Fibroblast of lung (primary cell): ENCODE results near the gene PRR3. TPM values are rescaled to one million over a fixed set of nuclear protein-coding genes. Genes with fewer than 3 reads are reported as not detected.
"Not testable (repeated sequence)": the region's sequence is repeated elsewhere in the genome, so short reads cannot be mapped to it uniquely, and the experiment has no call there.

Source experiments
- DNase-seq, 2 donors: peaks; one replicate each; pipeline versions ENCODE4 v3.0.0 to v3.0.0-alpha.2; 2010; ENCODE audit warnings: low read depth in 2 of 2
- H2AFZ ChIP-seq: 2 replicates; pipeline ENCODE4 v1.5.1; 2012; ENCODE audit warnings: low read length, control low read depth, inconsistent platforms
- H3K27ac ChIP-seq: 2 replicates; pipeline ENCODE4 v1.5.1; 2011; ENCODE audit warnings: low read length, control low read depth; ENCODE audit not compliant: insufficient read depth
- H3K27me3 ChIP-seq: 2 replicates; pipeline ENCODE4 v1.5.1; 2011; ENCODE audit warnings: mild to moderate bottlenecking, low read length; ENCODE audit not compliant: control insufficient read depth, insufficient read depth
- H3K36me3 ChIP-seq: 2 replicates; pipeline ENCODE4 v1.5.1; 2011; ENCODE audit warnings: low read length; ENCODE audit not compliant: control insufficient read depth, insufficient read depth
- H3K4me1 ChIP-seq: 2 replicates; pipeline ENCODE4 v1.5.1; 2011; ENCODE audit warnings: low read length; ENCODE audit not compliant: control insufficient read depth, insufficient read depth; ENCODE audit errors: extremely low read depth
- H3K4me2 ChIP-seq: 2 replicates; pipeline ENCODE4 v1.5.1; 2011; ENCODE audit warnings: low read length, control low read depth; ENCODE audit not compliant: insufficient read depth; ENCODE audit errors: extremely low read depth
- H3K4me3 ChIP-seq, 4 experiments: fragments of 200-600 bp in 1 of 4; sonication (generic) in 1 of 4; replicated peaks in 1 of 4; 2 replicates each; pipeline ENCODE4 v1.5.1; 2011 to 2016; ENCODE audit warnings: low read length in 4 of 4, low read depth in 3 of 4, mild to moderate bottlenecking in 3 of 4, control low read depth in 2 of 4, inconsistent platforms in 1 of 4, mixed read lengths in 1 of 4; ENCODE audit not compliant: insufficient read depth in 1 of 4; ENCODE audit errors: control extremely low read depth in 1 of 4
- H3K79me2 ChIP-seq: 2 replicates; pipeline ENCODE4 v1.5.1; 2012; ENCODE audit warnings: mild to moderate bottlenecking, low read length, inconsistent platforms; ENCODE audit not compliant: control insufficient read depth, insufficient read depth
- H3K9ac ChIP-seq: 2 replicates; pipeline ENCODE4 v1.5.1; 2011; ENCODE audit warnings: mild to moderate bottlenecking, low read length, control low read depth; ENCODE audit not compliant: insufficient read depth
- H3K9me3 ChIP-seq: 2 replicates; pipeline ENCODE4 v1.5.1; 2012; ENCODE audit warnings: low read depth, low read length; ENCODE audit not compliant: control insufficient read depth, insufficient read depth
- H4K20me1 ChIP-seq: 2 replicates; pipeline ENCODE4 v1.5.1; 2011; ENCODE audit warnings: low read length; ENCODE audit not compliant: control insufficient read depth, insufficient read depth; ENCODE audit errors: extremely low read depth
- EZH2 ChIP-seq: IDR thresholded peaks from 2 replicates; pipeline ENCODE4 v1.5.1; 2012; ENCODE audit warnings: low read length, control low read depth, mild to moderate bottlenecking; ENCODE audit errors: missing control alignments
- polyA plus RNA-seq, 2 donors: library from polyadenylated mRNA; depleted of rRNA in 1 of 2; stranded (reverse) in 1 of 2; unstranded in 1 of 2; fragments of >200 nt; gene quantifications; 2 replicates each; pipeline ENCODE4 v1.2.1, GENCODE V29; 2011 to 2012; ENCODE audit warnings: missing spikeins in 1 of 2
- total RNA-seq: library from RNA; depleted of rRNA; stranded (reverse); fragments of >200 nt; gene quantifications from 2 replicates; pipeline ENCODE4 v1.2.1, GENCODE V29; 2014
- TF ChIP-seq, protein P1 (sequence below), 2 donors: IDR thresholded peaks in 1 of 2; conservative IDR thresholded peaks in 1 of 2; 1 replicate in 1 of 2; 2 replicates in 1 of 2; pipeline ENCODE4 v1.5.1; 2011 to 2012; ENCODE audit warnings: low read length in 2 of 2, control low read depth in 1 of 2, inconsistent platforms in 1 of 2, low read depth in 1 of 2, mild to moderate bottlenecking in 1 of 2

Gene PRR3
- total and polyA plus RNA-seq, 2 donors (not counting 1 experiment from before 2014, with no cell fraction given), result 6.6 to 19.0 TPM

DNA sequence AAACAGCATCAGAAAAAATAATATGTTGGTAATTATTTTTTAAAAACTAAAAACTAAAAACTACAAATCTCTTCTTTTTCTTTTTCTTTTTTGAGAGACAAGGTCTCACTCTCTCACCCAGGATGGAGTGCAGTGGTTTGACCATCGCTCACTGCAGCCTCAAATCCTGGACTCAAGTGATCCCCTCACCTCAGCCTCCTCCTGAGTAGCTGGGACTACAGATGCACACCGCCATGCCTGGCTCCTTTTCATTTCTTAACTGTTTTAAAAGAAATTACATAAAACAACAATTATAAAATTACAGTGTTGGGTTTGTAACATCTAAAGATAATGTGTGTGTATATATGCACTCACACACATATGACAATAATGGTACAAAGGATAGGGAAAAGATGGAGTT lies 43.6 kb upstream of the PRR3 start:
- H3K27me3 ChIP-seq, result no peaks in the 10 kb centered on the region
- peaks cover 4% of the 10 kb centered on the region for H3K4me1 ChIP-seq
- no peak overlapping the region for H3K9ac ChIP-seq
- no peak for DNase-seq
- no peak overlapping the region for H3K4me3 ChIP-seq
- H3K4me2 ChIP-seq, result no peak overlapping the region
- H2AFZ ChIP-seq, result no peak overlapping the region
- H3K79me2 ChIP-seq, result no peaks in the 10 kb centered on the region
- no peak overlapping the region for H3K27ac ChIP-seq
- H4K20me1 ChIP-seq, result no peaks in the 10 kb centered on the region
- TF ChIP-seq EZH2, result no peak
- TF ChIP-seq, protein P1, sequence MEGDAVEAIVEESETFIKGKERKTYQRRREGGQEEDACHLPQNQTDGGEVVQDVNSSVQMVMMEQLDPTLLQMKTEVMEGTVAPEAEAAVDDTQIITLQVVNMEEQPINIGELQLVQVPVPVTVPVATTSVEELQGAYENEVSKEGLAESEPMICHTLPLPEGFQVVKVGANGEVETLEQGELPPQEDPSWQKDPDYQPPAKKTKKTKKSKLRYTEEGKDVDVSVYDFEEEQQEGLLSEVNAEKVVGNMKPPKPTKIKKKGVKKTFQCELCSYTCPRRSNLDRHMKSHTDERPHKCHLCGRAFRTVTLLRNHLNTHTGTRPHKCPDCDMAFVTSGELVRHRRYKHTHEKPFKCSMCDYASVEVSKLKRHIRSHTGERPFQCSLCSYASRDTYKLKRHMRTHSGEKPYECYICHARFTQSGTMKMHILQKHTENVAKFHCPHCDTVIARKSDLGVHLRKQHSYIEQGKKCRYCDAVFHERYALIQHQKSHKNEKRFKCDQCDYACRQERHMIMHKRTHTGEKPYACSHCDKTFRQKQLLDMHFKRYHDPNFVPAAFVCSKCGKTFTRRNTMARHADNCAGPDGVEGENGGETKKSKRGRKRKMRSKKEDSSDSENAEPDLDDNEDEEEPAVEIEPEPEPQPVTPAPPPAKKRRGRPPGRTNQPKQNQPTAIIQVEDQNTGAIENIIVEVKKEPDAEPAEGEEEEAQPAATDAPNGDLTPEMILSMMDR (conservative IDR thresholded peaks at IDR 0.05 in 1 of 2, IDR thresholded peaks at IDR 0.05 in 1 of 2; ENCODE audit: low read depth in 1 of 2, low read length in 2 of 2), result no peak
- no peaks in the 10 kb centered on the region for H3K36me3 ChIP-seq
- H3K9me3 ChIP-seq, result no peaks in the 10 kb centered on the region

DNA sequence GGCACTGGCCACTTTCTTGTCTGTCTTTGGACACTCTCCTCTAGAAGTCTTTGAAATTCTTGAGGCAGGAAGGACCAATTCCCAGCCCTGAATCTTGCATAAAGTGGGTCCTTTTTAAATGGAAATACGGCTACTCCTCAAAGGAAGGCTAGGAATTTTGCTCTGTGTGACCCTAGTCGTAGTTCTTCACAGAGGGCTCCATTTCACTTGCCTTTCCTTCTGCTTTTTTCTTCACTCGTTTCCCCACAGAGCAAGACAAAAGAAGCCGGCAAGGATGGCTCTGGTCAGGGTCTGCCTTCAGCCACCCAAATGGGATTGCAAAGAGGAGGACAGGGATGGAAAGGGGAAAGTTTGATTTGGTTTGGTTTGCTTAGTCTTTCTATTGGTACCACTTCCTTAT lies 42.0 kb upstream of the PRR3 start:
- no peak overlapping the region for H3K4me3 ChIP-seq
- no peak overlapping the region for H3K4me2 ChIP-seq
- H3K27ac ChIP-seq, result no peak overlapping the region
- TF ChIP-seq EZH2, result no peak
- TF ChIP-seq, protein P1 (conservative IDR thresholded peaks at IDR 0.05 in 1 of 2, IDR thresholded peaks at IDR 0.05 in 1 of 2; ENCODE audit: low read depth in 1 of 2, low read length in 2 of 2), result no peak
- H3K79me2 ChIP-seq, result no peaks in the 10 kb centered on the region
- no peak for DNase-seq
- peaks cover 2% of the 10 kb centered on the region for H3K4me1 ChIP-seq
- no peaks in the 10 kb centered on the region for H3K9me3 ChIP-seq
- H2AFZ ChIP-seq, result no peak overlapping the region
- H3K27me3 ChIP-seq, result no peaks in the 10 kb centered on the region
- no peak overlapping the region for H3K9ac ChIP-seq
- no peaks in the 10 kb centered on the region for H4K20me1 ChIP-seq
- H3K36me3 ChIP-seq, result no peaks in the 10 kb centered on the region

DNA sequence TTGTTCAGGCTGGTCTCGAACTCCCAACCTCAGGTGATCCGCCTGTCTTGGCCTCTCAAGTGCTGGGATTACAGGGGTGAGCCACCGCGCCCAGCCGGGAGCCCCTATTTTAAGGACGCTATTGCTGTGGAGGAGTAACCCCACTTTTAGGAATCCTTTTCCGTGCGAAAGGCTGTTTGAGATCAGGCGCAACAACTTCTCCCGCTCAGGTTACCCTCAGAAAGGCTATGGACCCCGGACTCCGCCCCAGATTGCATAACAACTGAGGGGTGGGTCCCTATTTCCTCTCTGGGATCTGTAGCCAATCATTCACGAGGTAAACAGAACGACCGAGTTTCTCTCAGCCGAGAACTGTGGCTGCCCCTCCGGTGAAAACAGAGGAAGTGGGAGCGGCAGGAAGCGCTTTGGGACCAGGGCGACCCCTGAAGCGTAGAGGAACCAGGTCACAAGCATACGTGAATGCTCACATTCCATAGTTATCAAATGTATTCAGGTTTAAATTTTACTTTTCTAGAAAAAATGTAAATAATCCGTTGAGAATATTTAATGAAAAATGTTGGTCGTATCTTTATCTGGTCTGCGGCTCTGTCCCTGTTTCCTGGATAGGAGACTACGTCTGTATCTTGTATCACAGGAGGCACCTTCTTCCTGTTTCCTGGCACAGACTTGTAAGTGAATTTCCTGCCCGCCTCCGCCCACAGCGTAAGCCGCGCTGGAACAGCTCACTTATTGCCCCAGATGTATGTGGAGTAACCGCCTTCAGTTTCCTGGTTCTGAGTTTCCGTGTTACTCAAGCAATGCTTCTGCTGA lies 40.9 kb upstream of the PRR3 start:
- peak overlapping the region; percentile 80 for H2AFZ ChIP-seq
- H3K9me3 ChIP-seq, result no peaks in the 10 kb centered on the region

DNA sequence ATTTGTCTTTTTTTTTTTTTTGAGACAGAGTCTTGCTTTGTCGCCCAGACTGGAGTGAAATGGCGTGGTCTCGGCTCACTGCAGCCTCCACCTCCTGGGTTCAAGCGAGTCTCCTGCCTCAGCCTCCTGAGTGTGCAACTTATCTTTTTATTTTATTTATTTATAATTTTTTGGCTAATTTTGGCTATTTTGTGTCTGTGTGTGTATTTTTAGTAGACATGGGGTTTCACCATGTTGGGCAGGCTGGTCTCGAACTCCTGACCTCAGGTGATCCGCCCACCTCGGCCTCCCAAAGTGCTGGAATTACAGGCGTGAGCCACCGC lies 40.4 kb upstream of the PRR3 start:
- Histone ChIP-seq H3K4me2 (peak overlapping the region; percentile 95), H3K27ac (peak overlapping the region; percentile 96), H3K4me3 (peak overlapping the region in 3 of 4 experiments; percentile 62 to 88 (median 65))
- H2AFZ ChIP-seq, H4K20me1 ChIP-seq, DNase-seq, H3K79me2 ChIP-seq, H3K4me1 ChIP-seq, H3K27me3 ChIP-seq, H3K9ac ChIP-seq, H3K9me3 ChIP-seq, H3K36me3 ChIP-seq: not testable (repeated sequence)

More for the DNA sequence above, 40.9 kb upstream of the PRR3 start:
- peak overlapping the region; percentile 96 for H3K27ac ChIP-seq
- H3K4me2 ChIP-seq, result peak overlapping the region; percentile 95
- H3K36me3 ChIP-seq, result no peaks in the 10 kb centered on the region
- H4K20me1 ChIP-seq, result no peaks in the 10 kb centered on the region
- no peaks in the 10 kb centered on the region for H3K27me3 ChIP-seq
- peak overlapping the region; percentile 74 for H3K9ac ChIP-seq
- H3K4me1 ChIP-seq, result peaks cover 2% of the 10 kb centered on the region
- peak; percentile 93 to 95 for DNase-seq
- H3K4me3 ChIP-seq, result peak overlapping the region; percentile 62 to 88 (median 72)
- H3K79me2 ChIP-seq, result no peaks in the 10 kb centered on the region
- TF ChIP-seq, protein P1 (conservative IDR thresholded peaks at IDR 0.05 in 1 of 2, IDR thresholded peaks at IDR 0.05 in 1 of 2; ENCODE audit: low read depth in 1 of 2, low read length in 2 of 2), result no peak
- no peak for TF ChIP-seq EZH2
